Measurements from ENCODE around the gene UFL1.
"Not testable (repeated sequence)": the region's sequence is repeated elsewhere in the genome, so short reads cannot be mapped to it uniquely, and the experiment has no call there.

UFL1 gene

DNA sequence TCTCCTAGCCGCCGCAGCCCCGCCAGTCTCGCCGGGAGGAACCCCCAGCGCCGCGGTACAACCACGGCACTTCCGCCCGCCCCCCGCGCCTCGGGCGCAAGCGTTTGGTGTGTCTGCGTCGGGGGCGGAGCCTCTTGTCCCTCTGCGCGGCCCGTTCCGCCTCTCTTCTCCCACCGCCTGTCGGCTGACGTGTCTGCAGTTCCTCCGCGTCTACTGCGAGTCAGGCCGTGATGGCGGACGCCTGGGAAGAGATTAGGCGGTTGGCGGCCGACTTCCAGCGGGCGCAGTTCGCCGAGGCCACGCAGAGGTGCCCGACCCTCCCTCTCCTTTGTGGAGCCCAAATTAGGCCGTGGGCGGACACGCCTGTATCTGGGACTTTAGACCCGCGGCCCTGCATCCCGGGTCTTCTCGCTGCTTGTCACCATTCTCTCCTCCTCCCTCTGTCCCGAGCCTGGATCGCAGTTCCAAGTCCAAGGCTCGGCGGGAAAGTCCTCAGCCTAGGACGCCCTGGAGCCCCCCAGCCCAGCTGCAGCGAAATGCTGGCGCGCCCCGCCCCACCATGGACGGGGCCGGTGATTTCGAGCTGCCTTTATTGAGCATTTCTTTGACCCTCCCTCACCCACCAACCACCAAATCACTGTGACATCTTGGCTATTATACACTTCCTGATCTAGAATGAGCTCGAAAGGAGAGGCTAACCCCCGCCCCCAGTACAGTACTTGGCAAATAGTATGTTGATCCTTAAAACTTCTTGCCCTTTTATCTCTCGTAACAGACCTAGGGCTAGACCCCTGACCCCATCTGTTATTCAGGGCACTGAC is at the start of gene UFL1:
Gene UFL1, plus strand, starts transcription at position 163 of the 821 bp plus-strand sequence. Its CDS starts 68 bp downstream, at position 231.
- DNase-seq (ENCODE audit: low spot score): peak; percentile 52

DNA sequence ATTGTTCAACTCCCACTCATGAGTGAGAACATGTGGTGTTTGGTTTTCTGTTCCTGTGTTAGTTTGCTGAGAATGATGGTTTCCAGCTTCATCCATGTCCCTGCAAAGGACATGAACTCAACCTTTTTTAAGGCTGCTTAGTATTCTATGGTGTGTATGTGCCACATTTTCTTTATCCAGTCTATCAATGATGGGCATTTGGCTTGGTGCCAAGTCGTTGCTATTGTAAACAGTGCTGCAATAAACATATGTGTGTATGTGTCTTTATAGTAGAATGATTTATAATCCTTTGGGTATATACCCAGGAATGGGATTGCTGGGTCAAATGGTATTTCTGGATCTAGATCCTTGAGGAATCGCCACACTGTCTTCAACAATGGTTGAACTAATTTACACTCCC is 49.3 kb upstream of the UFL1 start:
- DNase-seq (ENCODE audit: low spot score): not testable (repeated sequence)

DNA sequence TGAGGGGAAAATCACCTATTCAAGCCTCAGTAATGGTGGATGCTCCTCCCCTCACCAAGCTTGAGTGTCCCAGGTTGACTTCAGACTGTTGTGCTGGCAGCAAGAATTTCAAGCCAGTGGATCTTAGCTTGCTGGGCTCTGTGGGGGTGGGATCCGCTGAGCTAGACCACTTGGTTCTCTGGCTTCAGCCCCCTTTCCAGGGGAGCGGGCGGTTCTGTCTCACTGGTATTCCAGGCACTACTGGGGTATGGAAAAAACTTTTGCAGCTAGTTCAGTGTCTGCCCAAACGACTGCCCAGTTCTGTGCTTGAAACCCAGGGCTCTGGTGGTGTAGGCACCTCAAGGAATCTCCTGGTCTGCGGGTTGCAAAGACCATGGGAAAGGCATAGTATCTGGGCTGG is 42.9 kb upstream of the UFL1 start:
- DNase-seq (ENCODE audit: low spot score): no peak

- DNase-seq (ENCODE audit: low spot score): no peak
Measured at GRCh38 chr6:96491926-96492325, 29.7 kb upstream of the UFL1 start.

- no peak for DNase-seq (ENCODE audit: low spot score)
Measured at GRCh38 chr6:96499781-96500180, 21.8 kb upstream of the UFL1 start.

GRCh38 chr6:96502915-96503314 is 18.7 kb upstream of the UFL1 start:
- DNase-seq (ENCODE audit: low spot score): no peak

- no peak for DNase-seq (ENCODE audit: low spot score)
Measured at GRCh38 chr6:96505363-96505762, 16.2 kb upstream of the UFL1 start.

DNA sequence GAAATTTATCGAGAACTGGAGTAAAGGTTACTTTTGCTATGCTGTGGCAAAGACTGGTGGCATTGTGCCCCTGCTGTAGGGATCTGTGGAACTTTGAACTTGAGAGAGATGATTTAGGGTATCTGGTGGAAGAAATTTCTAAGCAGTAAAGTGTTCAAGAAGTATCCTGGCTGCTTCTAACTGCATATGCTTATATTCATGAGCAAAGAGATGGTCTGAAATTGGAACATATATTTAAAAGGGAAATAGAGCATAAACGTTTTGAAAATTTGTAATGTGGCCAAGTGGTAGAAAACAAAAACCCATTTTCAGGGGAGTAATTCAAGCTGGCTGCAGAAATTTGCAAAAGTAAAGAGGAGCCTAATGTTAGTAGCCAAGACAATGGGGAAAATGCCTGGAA is 12.3 kb upstream of the UFL1 start:
- DNase-seq (ENCODE audit: low spot score): no peak

DNA sequence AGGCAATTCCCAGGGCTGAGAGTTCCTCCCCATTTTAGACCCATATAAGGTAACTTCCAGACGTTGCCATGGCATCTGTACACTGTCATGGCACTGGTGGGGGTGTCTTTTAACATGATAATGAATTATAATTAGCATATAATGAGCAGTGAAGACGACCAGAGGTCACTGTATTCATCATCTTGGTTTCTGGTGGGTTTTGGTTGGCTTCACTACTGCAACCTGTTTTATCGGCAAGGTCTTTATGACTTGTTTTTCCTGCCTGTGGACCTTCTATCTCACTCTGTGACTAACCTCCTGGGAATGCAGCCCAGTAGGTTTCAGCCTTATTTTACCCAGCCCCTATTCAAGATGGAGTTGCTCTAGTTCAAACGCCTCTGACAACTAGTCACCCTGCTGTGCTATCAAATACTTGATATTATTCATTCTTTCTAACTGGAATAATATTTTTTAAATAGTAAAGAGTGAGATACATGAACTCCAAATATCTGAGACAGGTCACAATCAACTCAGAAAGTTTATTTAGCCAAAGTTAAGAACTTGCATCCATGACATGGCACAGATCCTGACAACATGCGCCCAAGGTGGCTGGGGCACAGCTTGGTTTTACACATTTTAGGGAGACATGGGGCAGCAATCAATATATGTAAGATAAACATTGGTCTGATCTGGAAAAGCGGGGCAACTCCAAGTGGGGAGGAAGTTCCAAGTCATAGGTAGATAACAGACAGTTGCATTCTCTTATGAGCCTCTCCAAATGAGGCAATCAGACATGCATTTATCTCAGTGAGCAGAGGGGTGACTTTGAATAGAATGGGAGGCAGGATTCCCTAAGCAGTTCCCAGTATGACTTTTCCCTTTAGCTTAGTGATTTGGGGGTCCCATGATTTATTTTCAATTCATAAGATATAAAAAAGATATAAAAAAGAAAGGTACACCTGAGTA is 1.2 kb upstream of the UFL1 start:
- DNase-seq (ENCODE audit: low spot score): no peak

DNA sequence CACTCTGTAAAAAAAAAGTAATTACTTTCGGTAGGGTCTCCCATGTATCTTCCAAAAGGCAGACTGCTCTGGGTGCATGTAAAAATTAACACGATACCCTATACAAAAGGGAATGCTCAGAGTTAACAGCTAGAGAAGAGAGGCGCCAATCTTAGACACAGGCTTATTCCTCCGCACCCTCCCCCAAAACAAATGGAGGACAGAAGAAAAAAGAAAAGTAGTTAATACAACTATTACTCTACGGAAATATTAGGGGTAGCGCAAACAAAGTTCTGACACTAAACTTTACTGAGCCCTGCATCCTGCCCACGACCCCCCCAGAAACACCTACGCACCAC is 331 bp upstream of the UFL1 start:
- DNase-seq (ENCODE audit: low spot score): no peak

DNA sequence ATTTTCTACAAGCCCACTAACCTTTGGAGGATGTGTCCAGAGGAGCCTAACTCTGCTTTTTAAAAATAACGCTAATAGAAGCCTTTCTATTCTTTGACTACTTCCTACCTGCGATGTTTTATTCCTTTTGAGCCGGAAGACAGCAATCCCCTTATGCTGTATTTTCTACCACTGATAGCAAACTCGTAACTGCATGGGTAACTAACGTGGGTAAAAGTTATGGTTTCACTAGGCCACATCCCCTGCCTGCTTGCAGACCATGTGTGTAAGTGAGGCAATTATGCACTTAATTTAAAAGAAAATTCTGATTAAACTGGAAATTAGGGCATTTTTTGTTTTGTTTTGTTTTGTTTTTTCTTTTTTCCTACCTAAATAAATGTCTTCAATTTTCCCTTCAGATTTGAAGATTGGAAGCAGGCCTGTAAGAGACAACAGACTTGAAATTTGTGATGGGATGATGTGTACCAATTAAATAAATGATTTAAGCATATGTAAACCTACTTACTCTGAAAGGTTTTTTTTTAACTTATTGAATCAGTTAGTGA is 931 bp downstream of the UFL1 start:
- peak; percentile 6 for DNase-seq (ENCODE audit: low spot score)

DNA sequence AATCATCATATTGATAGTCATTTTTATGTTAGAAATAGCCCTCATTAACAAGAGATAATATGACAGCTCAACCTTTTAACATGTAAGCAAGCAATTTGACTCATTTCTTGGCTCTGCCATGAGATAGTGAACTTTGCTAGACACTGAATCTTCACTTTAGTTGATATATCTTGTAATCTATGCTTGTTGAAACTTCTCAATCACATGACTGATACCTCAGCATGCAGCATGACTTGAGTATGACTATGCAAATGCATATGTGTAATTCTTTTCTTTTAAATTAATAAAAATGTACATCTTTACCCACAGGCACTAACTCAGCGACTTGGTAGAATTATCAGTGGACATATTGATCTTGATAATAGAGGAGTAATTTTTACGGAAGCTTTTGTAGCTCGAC is 6.6 kb downstream of the UFL1 start:
- DNase-seq (ENCODE audit: low spot score): no peak

- DNase-seq (ENCODE audit: low spot score): no peak
Measured at GRCh38 chr6:96532399-96532798, 10.8 kb downstream of the UFL1 start.

GRCh38 chr6:96537726-96538125 is 16.1 kb downstream of the UFL1 start:
- no peak for DNase-seq (ENCODE audit: low spot score)

GRCh38 chr6:96542702-96543101 is 21.1 kb downstream of the UFL1 start:
- no peak for DNase-seq (ENCODE audit: low spot score)

DNA sequence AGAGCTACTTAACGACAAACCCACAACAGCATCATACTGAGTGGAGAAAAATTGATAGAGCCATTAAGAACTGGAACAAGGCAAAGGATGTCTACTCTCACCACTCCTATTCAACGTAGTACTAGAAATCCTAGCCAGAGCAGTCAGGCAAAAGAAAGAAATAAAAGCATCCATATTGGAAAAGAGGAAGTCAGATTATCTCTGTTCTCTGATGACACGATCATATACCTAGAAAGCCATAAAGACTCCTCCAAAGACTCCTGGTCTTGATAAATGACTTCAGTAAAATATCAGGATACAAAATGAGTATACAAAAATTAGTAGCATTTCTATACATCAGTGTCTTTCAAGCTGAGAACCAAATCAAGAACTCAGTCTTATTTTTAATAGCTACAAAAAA is 24.3 kb downstream of the UFL1 start:
- DNase-seq (ENCODE audit: low spot score): no peak

GRCh38 chr6:96547654-96548053 is 26.0 kb downstream of the UFL1 start:
- DNase-seq (ENCODE audit: low spot score): no peak

- DNase-seq (ENCODE audit: low spot score): no peak
Measured at GRCh38 chr6:96554558-96554957, 33.0 kb downstream of the UFL1 start.

DNA sequence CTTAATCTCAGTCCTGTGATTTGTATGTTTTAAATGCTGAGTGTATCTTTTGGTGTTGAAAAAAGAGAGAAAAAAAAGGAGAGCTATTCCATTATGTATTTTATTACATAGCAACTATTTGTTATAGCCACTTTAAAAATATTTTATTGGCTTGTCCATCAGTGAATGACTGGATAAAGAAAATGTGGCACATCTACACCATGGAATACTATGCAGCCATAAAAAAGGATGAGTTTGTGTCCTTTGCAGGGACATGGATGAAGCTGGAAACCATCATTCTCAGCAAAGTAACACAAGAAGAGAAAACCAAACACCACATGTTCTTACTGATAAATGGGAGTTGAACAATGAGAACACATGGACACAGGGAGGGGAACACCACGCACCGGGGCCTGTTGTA is 38.1 kb downstream of the UFL1 start:
- not testable (repeated sequence) for DNase-seq (ENCODE audit: low spot score)

DNA sequence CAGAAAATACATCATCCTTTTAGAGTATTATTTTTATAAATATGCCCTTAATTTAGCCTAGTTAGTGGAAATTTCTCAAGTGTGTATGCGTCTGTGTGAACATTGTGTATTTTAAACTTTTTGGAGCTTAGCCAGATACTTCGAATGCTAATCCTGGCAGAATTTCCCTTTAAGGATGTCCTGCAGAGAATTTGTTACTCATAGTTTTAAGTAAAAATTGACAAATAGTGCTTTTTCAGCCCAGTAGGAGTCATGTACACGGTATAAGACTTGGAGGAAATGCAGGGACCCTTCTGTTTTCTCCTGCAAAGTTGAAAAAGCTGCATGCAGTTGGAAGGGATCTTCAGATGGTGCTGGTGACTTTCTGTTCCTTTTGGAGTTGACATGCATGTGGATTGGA is 41.3 kb downstream of the UFL1 start, which contains the start of gene FHL5:
Gene FHL5, plus strand, starts transcription at position 243 of the 400 bp plus-strand sequence. CDS start 40,486 bp downstream, outside the sequence.
- no peak for DNase-seq (ENCODE audit: low spot score)

DNA sequence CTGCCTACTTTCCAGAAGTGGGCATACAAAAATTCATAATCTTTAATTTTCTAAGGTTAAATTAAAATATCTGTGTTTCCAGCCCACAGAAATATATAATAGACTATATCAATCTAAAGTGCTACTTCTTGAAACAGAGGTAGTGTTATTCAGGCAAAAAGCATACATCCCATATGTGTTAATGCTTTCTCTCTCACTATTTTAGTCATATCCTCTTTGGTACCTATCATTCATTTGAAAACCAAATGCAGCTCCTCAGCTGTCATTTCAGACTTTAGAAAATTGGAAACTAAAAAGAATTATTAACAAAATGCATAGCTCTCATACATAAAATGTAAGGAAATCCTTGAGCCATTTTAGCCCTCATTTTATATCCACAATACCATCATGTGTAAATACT is 42.2 kb downstream of the UFL1 start:
- DNase-seq (ENCODE audit: low spot score): no peak

DNA sequence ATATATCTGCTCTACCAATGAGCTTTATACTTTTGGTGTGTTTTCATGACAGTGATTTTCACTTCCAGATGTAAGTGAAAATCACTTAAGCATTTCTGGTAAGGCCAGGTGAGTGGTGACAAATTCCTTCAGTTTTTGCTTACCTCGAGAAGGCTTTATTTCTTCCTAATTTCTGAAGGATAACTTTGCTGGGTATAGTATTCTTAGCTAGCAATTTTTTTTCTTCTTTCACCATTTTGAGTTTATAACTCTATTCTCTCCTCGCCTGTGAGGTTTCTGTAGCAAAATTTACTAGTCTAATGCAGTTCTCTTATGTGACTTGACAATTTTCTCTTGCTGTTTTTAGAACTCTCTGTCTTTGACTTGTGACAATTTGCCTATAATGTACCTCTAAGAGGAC is 48.4 kb downstream of the UFL1 start:
- DNase-seq (ENCODE audit: low spot score): no peak

- DNase-seq (ENCODE audit: low spot score): no peak
Measured at GRCh38 chr6:96571551-96571950, 49.9 kb downstream of the UFL1 start.

Measured in HuH-7.5 (cell line).